Embryonic facial prominence (tissue), 1 donor: ENCODE data around the gene ERH.
A peak's percentile ranks its signal among the peaks of the same experiment; 100 is the strongest.
"Not testable (repeated sequence)": the region's sequence is repeated elsewhere in the genome, so short reads cannot be mapped to it uniquely, and the experiment has no call there.

ENCODE experiments used
- DNase-seq: peaks from one replicate; pipeline ENCODE4 v3.0.0-alpha.2; 2016; ENCODE audit errors: extremely low spot score

ERH gene

DNA sequence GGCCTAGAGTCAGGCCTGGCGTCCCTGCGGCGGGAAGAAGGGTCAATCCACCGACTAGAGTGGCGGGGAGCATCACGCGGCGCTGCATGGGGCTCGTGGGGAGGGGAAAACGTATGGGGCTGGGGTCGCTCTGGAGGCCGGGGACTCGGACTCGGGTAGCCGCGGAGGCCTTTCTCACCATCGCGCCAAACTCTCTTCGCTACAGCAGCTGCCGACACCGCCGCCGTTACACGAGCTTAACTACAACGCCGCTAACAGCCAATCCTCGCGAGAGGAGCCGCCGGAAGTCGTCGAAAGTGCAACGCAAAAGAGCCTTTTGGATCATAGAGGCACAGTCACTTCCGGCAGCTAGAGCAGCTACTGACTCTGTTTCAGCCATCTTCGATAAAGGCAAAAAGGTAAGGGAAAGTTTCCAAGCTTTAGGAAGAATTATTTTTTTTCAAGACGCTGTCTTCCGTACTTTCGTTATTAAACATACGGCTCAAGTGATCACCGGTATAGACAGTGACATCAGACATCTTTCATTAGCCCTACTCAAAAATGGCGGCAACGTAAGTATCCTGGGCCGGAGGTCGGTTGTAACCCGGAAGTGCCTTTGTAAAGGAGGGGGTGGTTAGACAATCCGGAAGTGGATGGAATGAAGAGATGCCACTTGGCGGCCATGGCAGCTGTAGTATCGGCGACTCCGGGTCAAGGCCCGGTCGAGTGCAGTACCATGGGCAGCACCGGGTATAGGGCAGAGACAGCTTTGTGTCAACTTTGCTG lies at the start of gene ERH, which contains the start of gene SLC39A9:
Gene ERH, minus strand, starts transcription at position 247 of the 765 bp plus-strand sequence. Its CDS starts 66 bp downstream, at position 181.
Gene SLC39A9, plus strand, starts transcription at position 640 of the 765 bp plus-strand sequence. CDS start 678 bp downstream, outside the sequence.
- peak; percentile 96 for DNase-seq

DNA sequence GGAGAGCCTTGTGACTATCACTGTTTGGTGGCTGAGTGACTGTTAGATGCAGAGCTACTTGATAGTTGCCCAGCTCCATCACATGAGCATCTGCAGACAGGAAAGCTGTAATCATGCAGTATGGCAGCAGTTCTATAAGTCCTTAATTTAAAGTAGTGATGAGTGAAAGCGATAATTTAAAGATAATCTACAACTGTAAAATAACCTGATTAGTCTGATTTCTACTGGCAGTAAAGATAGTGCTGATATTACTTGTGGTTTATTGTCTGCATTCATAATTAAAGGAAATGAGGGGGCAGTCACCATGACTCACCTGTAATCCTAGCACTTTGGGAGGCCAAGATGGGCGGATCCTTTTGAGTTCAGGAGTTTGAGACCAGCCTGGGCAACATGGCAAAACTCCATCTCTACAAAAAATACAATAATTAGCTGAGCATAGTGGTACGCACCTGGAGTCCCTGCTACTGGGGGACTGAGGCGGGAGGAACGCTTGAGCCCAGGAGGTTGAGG lies 45.3 kb upstream of the ERH start:
- DNase-seq, result no peak

DNA sequence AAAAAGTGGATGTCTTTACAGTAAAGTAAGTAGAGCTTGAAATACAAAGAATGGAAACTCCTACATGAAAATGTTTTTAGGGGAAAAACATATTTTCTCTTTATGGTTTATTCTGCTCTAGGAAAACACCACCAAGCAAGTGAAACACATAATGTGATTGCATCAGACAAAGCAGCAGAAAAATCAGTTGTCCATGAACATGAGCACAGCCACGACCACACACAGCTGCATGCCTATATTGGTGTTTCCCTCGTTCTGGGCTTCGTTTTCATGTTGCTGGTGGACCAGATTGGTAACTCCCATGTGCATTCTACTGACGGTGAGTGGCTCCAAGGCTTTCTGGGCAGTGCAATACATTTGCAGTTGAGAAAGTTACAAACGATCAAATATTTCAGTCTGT lies 43.8 kb upstream of the ERH start:
- DNase-seq, result no peak

DNA sequence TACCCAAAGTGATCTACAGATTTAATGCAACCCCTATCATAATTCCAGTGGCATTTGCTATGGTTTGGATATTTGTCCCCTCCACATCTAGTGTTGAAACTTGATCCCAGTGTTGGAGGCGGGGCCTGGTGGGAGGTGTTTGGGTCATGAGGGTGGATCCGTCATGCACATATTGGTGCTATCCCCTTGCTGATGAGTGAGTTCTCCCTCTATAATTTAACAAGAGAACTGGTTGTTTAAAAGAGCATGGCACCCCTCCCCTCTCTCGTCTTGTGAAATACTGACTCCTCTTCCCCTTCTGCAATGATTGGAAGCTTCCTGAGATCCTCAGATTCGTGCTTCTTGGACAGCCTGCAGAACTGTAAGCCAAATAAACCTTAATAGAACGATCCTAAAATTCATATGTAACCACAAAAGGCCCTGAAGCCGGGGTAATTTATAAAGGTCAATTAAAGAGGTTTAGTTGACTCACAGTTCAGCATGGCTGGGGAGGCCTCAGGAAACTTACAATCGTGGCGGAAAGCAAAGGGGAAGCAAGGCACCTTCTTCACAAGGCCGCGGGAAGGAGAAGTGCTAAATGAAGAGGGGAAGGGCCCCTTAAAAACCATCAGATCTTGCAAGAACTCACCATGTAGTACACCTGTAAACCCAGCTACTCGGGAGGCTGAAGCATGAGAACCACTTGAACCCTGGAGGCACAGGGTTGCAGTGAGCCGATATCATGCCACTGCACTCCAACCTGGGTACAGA lies 41.6 kb upstream of the ERH start:
- no peak for DNase-seq

DNA sequence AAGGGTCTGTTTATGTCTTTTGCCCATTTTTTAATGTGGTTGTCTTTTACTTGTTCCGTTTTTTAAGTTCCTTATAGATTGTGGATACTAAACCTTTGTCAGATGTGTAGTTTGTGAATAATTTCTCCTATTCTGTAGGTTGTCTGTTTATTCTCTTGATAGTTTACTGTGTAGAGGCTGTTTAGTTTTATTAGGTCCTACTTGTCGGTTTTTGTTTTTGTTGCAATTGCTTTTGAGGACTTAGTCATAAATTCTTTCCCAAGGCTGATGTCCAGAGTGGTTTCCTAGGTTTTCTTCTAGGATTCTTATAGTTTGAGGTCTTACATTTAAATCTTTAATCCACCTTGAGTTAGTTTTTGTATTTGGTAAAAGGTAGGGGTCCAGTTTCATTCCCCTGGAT lies 34.3 kb upstream of the ERH start:
- DNase-seq, result no peak

DNA sequence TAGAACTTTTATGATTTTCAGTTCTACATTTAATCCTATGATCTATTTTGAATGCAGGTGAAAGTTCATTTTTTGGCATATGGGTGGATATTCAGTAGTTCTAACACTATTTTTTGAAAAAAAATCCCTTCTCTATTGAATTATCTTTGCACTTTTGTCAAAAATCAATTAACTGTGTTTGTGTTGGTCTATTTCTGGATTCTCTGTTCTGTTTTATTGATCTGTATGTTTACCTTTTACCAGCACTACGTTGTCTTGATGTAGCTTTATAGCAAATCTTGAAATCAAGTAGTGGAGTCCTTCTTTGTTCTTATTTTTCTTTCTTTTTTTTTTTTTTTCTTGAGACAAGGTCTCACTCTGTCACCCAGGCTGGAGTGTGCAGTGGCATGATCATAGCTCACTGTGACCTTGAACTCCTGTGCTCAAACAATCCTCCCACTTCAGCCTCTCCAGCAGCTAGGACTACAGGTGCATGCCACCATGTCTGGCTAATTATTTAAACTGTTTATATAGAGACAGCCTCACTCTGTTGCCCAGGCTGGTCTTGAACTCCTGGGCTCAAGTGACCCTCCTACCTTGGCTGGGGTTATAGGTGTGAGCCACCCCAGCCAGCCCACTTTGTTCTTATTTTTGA lies 32.3 kb upstream of the ERH start:
- no peak for DNase-seq

DNA sequence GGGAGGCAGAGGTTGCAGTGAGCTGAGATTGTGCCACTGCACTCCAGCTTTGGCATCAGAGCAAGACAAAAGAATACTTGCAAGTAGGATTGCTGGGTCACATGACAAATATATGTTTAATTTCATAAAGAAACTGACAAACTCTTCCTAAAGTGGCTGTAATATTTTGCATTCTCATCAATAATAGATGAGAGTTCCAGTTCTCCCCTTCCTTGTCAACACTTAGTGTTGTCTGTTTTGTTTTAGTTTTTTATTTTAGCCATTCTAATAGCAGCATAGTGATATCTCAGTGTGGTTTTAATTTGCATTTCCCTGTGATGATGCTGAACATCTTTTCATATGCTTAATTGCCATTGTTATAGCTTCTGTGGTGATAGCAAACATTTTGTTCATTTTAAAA lies 31.5 kb upstream of the ERH start:
- DNase-seq, result no peak

DNA sequence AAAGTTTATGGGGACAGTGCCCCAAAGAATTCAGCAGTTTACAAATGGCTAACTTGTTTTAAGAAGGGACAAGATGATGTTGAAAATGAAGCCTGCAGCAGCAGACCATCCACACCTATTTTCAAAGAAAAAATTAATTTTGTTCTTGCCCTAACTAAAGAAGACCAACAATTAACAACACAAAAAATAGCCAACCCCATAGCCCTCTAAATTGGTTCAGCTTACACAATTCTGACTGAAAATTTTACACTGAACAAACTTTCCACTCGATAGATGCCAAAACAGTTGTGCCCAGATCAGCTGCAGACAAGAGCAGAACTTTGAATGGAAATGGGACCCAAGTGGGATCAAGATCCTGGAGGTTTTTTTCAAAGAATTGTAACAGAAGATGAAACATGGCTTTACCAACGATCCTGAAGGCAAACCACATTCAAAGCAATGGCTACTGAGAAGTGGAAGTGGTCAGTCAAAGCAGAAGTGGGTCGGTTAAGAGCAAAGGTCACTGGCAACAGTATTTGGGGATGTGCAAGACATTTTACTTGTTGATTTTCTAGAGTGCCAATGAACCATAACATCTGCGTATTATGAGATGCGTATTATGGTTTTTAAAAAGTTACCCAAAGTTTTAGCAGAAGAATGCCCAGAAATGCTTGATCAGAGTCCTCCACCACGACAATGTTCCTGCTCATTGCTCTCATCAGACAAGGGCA lies 30.3 kb upstream of the ERH start:
- no peak for DNase-seq

DNA sequence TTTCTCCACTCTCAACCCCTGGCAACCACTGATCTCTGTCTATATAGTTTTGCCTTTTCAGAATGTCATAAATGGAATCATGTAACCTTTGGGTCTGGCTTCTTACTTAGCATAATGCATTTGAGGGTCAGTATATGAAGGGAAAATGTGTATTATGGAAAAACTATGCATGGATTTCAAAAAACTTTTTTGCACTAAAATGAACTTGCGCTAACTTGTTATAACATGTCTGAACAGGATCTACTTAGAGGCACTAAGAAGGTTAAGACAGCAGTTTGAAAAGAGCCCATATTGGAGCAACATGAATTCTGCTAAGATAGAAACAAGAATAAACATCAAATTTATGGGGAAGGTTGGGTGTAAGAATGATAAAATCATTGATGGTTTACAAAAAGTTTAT lies 29.5 kb upstream of the ERH start:
- DNase-seq, result no peak

DNA sequence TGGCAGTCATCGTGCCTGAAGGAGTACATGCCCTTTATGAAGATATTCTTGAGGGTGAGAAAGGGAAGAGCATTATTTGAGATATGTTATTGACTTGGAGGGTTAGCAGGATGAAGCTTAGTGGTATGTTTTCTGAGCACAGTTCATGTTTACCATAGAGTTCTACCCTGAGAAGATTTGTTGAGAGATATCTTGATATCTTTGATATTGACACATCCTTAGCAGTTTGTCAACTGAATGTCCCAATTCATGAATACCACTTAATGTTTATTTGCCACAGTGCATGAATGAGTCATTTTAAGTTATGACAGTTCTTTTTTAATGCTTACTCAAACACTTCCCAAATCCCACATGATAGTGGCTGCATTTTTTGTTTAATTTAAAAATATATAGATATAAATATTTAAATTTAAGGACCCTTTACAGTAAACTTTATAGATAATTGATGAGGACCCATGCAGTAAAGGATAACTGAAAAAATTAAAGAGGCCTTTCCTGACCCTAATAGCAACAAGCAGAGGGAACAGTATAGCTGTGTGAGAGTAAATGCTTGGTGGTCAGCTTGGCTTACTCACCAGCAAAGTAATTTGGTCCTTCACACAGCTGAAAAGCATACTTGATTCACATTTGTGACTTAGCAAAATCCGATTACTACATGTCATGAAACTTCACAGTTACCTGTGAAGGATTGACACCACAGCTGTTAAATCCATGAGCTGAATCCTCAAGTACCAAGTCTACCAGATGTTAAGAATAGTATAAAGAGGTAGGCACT lies 26.2 kb upstream of the ERH start:
- no peak for DNase-seq

DNA sequence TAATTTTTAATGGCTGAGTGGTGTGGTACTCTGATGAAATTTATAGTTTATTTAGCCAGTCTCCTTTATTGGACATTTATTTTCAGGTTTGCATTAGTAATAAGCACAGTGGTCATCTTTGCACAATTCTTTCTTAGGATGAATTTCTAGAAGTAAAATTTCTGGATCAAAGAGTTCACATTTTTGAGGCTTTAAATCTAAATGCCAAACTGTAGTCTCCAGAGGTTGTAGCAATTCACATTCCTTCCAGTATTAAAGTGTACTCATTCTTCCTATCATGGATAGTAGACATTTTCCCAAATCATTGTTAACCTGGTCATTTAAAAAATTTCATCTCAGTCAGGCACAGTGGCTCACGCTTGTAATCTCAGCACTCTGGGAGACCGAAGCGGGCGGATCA lies 25.2 kb upstream of the ERH start:
- no peak for DNase-seq

DNA sequence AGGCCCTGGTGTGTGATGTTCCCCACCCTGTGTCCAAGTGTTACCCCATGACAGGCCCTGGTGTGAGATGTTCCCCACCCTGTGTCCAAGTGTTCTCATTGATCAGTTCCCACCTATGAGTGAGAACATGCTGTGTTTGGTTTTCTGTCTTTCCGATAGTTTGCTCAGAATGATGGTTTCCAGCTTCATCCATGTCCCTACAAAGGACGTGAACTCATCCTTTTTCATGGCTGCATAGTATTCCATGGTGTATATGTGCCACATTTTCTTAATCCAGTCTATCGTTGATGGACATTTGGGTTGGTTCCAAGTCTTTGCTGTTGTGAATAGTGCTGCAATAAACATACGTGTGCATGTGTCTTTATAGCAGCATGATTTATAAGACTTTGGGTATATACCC lies 18.0 kb upstream of the ERH start:
- DNase-seq, result not testable (repeated sequence)

DNA sequence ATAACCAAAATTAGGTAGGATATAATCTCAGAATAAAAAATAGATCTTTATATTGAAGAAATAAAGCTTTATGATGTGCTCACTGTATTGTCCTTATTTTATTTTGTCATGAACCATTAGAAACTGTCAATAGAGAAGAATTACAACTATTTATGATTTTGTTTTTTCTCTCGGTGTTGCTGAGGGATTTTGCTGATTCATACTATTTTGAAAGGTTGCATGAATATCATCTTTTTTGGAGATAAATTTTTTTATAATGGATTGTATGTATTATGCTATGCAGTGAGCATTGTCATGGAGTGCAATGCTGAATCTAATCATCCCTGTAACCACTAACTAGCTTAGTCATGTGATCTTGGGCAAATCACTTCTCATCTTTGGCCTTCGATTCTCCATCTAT lies 15.4 kb upstream of the ERH start:
- DNase-seq, result no peak

DNA sequence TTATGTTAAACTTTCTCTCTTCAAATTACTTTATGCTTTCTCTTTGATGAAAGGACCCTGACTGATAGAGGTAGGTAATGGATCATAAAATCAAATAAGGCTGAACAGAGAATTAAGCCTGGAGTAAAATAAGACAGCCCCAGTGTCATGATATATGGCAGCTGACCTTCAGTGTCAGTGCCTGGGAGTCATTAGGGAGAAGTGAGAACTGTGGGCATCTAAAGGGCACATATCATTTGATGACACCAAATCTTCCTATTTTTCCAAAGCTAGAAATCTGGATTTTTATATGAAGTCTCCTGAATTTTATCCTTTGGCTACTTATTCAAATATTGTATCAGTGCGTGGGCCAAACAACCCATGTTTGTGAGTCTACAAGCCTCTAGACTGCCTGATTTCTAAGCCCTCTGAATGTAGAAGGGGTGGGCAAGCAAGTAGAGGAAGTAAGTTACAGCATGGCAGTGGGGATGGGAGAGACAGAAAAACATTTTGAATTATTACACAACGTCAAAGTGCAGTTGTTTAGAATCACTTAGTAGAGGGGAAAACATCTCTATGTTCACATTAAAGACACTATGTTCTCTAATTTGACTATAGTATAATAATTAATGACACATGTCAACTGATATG lies 10.3 kb upstream of the ERH start:
- DNase-seq, result no peak

DNA sequence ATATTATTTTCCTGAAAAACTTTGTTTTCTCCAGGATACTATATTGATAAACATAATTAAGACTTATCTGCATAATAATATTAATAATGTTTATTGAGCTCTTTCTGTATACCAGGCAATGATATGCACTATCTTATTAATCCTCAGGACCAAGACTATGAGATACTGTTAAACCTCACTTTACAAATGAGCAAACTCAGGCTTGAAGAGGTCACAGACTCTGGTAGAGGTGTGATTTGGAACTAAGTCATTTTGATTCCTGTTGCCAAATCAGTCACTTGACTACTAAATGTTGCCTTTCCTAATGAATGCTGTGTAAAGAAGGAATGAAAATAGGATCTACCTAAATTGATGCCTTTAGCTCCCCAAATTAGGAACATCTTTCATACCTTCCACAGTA lies 7.7 kb upstream of the ERH start:
- no peak for DNase-seq

DNA sequence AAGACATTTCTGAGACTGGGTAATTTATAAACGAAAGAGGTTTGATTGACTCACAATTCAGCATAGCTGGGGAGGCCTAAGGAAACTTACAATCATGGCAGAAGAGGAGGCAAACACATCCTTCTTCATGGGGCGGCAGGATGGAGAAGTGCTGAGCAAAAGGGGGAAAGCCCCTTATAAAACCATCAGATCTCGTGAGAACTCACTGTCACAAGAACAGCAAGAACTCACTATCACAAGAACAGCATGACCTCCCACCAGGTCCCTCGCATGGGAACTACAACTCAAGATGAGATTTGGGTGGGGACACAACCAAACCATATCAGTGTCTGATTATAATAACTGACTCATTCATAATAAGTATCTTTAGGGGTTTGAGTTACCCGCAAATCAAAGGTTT lies 6.8 kb upstream of the ERH start:
- DNase-seq, result no peak

DNA sequence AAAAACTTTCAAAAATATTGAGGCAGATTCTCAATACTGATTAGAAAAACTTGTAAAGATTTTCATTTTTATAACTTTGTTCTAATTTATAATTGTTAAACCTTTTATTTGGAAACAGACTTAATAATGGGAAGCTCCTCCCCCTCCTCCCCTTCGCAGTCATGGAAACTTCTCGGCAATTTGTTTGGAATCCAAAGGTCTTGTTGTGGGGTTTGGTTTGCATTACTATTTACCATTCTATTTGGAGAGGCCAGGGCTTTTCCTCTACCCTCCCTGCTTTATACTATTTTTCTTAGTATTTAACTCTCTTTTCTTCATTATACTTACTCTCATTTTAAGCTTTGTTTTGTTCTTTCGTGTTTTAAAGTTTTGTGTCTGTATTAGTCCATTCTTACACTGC lies 6.4 kb upstream of the ERH start:
- DNase-seq, result no peak

DNA sequence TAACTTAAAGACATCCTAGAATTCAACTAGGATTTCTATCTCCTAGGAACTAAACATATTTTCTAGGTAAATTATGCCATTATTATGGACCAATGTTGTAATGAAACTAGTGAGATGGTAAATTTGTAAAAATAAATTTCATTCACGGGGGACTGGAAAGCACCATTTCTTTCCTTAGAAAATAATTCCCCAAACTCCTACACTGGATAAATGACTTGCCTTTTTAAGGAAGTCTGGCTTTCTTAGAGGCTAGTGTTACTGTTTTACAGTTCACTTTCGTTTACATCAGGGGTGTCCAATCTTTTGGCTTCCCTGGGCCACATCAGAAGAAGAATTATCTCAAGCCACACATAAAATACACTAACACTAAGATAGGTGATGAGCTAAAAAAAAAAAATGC lies 3.7 kb upstream of the ERH start:
- no peak for DNase-seq

DNA sequence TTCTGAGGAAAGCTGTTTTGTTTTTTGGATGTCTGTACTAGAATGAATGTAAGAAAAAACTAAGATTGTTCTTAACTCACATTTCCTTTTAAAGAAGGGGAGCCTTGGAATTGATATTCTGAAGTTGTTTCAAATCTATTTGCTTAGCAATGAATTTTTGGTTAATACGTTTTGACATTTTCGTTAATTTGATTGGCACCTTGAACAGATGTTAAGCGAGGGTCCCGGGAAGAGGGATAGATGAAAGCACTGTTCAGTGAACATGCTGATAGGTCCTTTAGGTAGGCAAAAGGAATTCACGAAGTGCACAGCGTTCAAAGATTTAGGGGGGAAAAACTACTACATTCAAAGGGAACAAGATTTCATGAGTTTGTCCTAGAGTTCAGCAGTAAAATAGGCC lies 2.1 kb upstream of the ERH start:
- no peak for DNase-seq

DNA sequence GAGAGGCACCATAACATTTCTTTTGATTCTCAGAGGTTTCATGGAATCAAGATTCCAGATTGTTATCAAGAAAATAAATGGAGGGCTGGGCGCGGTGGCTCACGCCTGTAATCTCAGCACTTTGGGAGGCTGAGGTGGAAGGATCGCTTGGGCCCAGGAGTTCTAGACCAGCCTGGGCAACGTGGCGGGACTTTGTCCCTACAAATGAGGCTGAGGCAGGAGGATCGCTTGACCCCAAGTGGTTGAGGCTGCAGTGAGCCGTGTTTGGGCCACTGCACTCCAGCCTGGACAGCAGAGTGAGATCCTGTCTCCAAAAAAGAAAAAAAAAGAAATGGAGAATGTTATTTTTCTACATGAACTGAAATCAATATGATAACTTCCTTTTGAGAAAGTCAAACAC lies 1.7 kb upstream of the ERH start:
- DNase-seq, result no peak

DNA sequence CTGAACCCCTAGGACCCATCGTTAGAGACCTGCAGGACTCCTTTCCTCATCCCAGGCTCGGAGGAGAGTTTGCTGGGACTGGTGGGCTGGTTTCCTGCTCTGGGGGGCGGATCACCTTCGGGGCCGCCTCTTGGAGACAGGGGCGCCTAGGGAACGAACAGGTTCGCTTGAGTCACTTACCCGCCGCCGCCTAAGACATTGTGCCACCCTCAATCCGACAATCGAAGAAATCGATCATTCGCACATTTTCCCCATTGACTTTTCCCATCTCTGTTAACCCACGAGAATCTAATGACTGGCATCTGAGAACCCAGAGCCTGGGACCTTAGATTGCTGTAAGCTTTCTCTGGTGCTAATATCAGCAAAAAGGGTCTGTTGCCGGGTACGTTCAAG lies 715 bp upstream of the ERH start:
- no peak for DNase-seq
